Activated naive CD4-positive, alpha-beta T cell treated with anti-CD3 and anti-CD28 coated beads, Interleukin-2, amount 10 ng/mL, durations not matched to agents 7 days and 5 days (primary cell): ENCODE data around the gene ZC3H12A.
"Not testable (repeated sequence)": the region's sequence is repeated elsewhere in the genome, so short reads cannot be mapped to it uniquely, and the experiment has no call there.

ENCODE experiments used
- CTCF ChIA-PET: fragments of 350-600 bp; sonication (Branson Sonifier 250); formaldehyde crosslinking; loops from one replicate; lab custom pipeline; 2021; ENCODE audit warnings: antibody characterized with exemption; lab: Charles Lee
- DNase-seq: peaks from one replicate; pipeline ENCODE4 v3.0.0-alpha.2; 2020
- H3K27ac Mint-ChIP-seq: one replicate; pipeline ENCODE4 v1.8.0; 2021; ENCODE audit warnings: mild to moderate bottlenecking, moderate library complexity, mixed read lengths
- H3K27me3 Mint-ChIP-seq: one replicate; pipeline ENCODE4 v1.8.0; 2021; ENCODE audit warnings: mild to moderate bottlenecking, mixed read lengths
- H3K36me3 Mint-ChIP-seq: one replicate; pipeline ENCODE4 v1.8.0; 2021; ENCODE audit warnings: mixed read lengths
- H3K4me1 Mint-ChIP-seq: one replicate; pipeline ENCODE4 v1.8.0; 2021; ENCODE audit warnings: mixed read lengths
- H3K4me3 Mint-ChIP-seq: one replicate; pipeline ENCODE4 v1.8.0; 2021; ENCODE audit warnings: mild to moderate bottlenecking, moderate library complexity, mixed read lengths
- H3K9me3 Mint-ChIP-seq: one replicate; pipeline ENCODE4 v1.8.0; 2021; ENCODE audit warnings: mixed read lengths

The ZC3H12A gene

GRCh38 chr1:37509181-37509580, 34.8 kb downstream of the ZC3H12A start:
- Mint-ChIP-seq H3K9me3 (no peaks in the 10 kb centered on the region), H3K27me3 (no peaks in the 10 kb centered on the region), H3K36me3 (peaks cover 47% of the 10 kb centered on the region), H3K4me1 (peaks cover 30% of the 10 kb centered on the region), H3K27ac (no peak overlapping the region), H3K4me3 (no peak overlapping the region)
- no peak for DNase-seq
- CTCF ChIA-PET: interaction anchor here (0.6 to 2.0 kb wide), 8 partner anchors 8 to 173 kb away, joined by 3 to 9 read pairs (median 4); partner anchors contain the start of gene ZC3H12A

DNA sequence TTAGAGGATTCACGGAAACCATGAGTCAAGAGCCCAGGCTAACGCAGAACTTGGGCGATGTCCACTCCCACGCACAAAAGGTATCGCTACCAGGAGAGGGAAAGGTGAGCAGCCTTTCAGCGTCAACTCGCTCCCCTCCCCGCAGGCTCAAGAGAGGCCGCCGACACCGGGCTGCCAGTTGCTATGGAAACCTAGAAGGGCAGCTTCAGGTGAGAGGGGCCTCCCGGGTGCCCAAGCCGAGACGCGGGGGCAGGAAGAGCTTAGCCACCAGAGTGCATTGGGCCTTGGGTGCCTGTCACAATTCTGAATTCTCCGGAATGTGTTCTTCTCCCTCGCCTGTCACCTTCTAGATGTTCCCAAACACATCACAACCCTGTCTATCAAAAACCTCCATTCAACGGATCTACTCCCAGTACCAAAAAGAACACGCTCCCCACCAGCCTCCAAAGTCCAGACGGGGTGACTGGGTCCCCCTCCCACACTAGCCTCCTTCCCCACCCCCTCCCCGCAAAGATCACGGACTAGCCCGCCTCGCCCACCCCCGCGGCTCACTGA, 39.5 kb downstream of the ZC3H12A start:
- Mint-ChIP-seq H3K36me3 (peaks cover 23% of the 10 kb centered on the region), H3K4me1 (peaks cover 40% of the 10 kb centered on the region), H3K4me3 (peak overlapping the region; percentile 88), H3K27ac (peak overlapping the region; percentile 86), H3K27me3 (peaks cover 4% of the 10 kb centered on the region), H3K9me3 (no peaks in the 10 kb centered on the region)
- peak; percentile 62 for DNase-seq
- CTCF ChIA-PET: interaction anchor here (1.1 to 2.4 kb wide), 8 partner anchors 8 to 59 kb away, joined by 3 to 17 read pairs (median 4); no protein-coding TSS in a partner anchor

- peaks cover 40% of the 10 kb centered on the region for H3K4me1 Mint-ChIP-seq
- CTCF ChIA-PET: interaction anchor here (0.7 to 2.4 kb wide), 12 partner anchors 9 to 64 kb away, joined by 3 to 17 read pairs (median 4); no protein-coding TSS in a partner anchor
- H3K4me3 Mint-ChIP-seq: peak within 1 kb of the TSS; percentile 88
- H3K27me3 Mint-ChIP-seq: peaks cover 4% of the 10 kb centered on the region
- H3K9me3 Mint-ChIP-seq: no peaks in the 10 kb centered on the region
- H3K36me3 Mint-ChIP-seq: peaks cover 17% of the 10 kb centered on the region
- H3K27ac Mint-ChIP-seq: peak within 1 kb of the TSS; percentile 96
- DNase-seq: peak; percentile 87
Observed at GRCh38 chr1:37514350-37515184, 40.2 kb downstream of the ZC3H12A start, which contains the start of gene MEAF6. Gene MEAF6 (minus strand): TSS chr1:37514766. CDS start chr1:37514746, 20 bp downstream.

DNA sequence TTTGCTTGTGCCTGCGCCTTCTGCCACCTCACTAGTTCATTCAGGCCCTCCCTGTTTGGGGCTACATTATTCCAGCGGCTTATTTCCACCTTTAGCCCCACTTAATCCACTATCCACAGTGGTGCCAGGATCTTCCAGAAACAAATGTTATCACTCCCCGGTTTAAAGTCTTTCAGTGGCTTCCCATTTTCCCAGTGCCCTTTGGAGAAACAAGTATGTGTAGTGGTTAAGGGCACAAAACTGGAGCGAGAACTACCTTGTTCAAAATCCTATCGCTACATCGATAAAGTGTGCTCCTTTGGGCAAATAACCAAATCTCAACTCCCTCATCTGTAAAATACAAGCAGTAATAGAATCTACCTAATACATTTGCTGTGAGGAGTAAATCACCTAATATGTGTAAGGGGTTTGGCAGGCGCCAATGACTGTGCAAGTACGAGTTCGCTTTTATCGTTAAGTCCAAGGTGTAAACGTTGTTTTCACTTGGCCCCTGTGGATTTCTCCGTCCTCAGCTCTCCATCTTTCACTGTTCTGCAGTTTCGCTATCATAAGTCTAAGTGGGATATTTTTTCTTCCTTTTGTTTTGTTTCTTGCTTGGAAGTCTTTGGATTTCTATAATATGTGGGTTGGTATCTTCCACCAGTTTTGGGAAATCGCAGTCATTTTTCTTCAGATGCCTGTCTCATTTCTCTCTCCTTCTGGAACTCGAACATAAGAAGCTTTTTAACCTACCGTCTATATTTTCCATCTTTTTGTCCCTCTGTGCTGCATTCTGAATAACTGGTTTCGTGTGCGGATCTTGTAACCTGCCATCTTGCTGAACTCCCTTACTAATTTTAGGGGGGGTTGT, 41.0 kb downstream of the ZC3H12A start:
- peak overlapping the region; percentile 96 for H3K27ac Mint-ChIP-seq
- peak overlapping the region; percentile 87 for H3K4me3 Mint-ChIP-seq
- H3K9me3 Mint-ChIP-seq: no peaks in the 10 kb centered on the region
- H3K36me3 Mint-ChIP-seq: peaks cover 17% of the 10 kb centered on the region
- H3K27me3 Mint-ChIP-seq: peaks cover 4% of the 10 kb centered on the region
- CTCF ChIA-PET: interaction anchor here (0.7 to 2.4 kb wide), 13 partner anchors 9 to 63 kb away, joined by 3 to 17 read pairs (median 4); no protein-coding TSS in a partner anchor
- DNase-seq: no peak
- peaks cover 44% of the 10 kb centered on the region for H3K4me1 Mint-ChIP-seq

DNA sequence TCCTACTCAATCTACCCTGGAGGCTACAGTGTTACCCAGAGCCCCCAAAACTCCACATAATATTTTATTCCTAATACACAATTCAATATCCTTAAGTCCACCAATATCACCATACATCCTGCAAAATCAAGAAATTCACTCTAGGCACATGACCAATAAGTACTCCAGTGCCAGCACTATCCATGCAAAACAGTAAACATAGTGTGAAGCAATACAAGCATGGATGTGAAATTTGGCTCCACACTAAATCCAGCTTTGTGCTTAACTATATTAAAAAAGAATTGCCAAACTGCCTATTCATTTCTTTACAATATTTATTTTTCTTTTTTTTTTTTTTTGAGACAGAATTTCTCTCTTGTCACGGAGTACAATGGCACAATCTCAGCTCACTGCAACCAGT, 43.2 kb downstream of the ZC3H12A start:
- H3K27ac Mint-ChIP-seq: no peak overlapping the region

GRCh38 chr1:37518241-37518640, 43.9 kb downstream of the ZC3H12A start:
- H3K4me3 Mint-ChIP-seq, DNase-seq, H3K9me3 Mint-ChIP-seq, H3K27me3 Mint-ChIP-seq, H3K36me3 Mint-ChIP-seq, H3K27ac Mint-ChIP-seq, CTCF ChIA-PET: not testable (repeated sequence)
- peaks cover 34% of the 10 kb centered on the region for H3K4me1 Mint-ChIP-seq

More for the DNA sequence above, 43.2 kb downstream of the ZC3H12A start:
- H3K4me1 Mint-ChIP-seq: peaks cover 38% of the 10 kb centered on the region
- H3K9me3 Mint-ChIP-seq: no peaks in the 10 kb centered on the region
- CTCF ChIA-PET: no interaction called here
- H3K4me3 Mint-ChIP-seq: no peak overlapping the region
- DNase-seq: no peak
- peaks cover 4% of the 10 kb centered on the region for H3K27me3 Mint-ChIP-seq
- peaks cover 6% of the 10 kb centered on the region for H3K36me3 Mint-ChIP-seq

GRCh38 chr1:37518929-37519328, 44.5 kb downstream of the ZC3H12A start:
- Mint-ChIP-seq H3K4me3 (peak overlapping the region; percentile 71), H3K27ac (peak overlapping the region; percentile 78), H3K4me1 (peaks cover 29% of the 10 kb centered on the region)
- not testable (repeated sequence) for H3K9me3 Mint-ChIP-seq, H3K36me3 Mint-ChIP-seq, H3K27me3 Mint-ChIP-seq
- CTCF ChIA-PET: interaction anchor here (1.0 kb wide), 1 partner anchor 163 kb away, joined by 3 read pairs; no protein-coding TSS in a partner anchor
- peak; percentile 60 for DNase-seq

DNA sequence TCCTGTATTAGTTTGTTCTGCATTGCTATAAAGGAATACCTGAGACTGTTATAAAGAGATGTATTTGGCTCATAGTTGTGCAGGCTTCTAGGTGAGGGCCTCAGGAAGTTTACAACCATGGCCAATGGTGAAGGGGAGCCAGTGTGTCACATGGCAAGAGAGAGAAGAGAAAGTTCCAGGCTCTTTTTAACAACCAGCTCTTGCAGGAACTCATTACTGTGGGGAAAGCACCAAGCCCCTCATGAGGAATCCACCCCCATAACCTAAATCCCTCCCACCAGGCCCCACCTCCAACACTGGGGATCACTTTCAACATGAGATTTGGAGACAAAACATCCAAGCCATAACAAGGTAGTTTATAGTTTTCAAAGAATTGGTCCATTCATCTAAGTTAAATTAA, 45.2 kb downstream of the ZC3H12A start:
- peak; percentile 21 for DNase-seq
- H3K4me3 Mint-ChIP-seq: peak overlapping the region; percentile 71
- H3K4me1 Mint-ChIP-seq: peaks cover 29% of the 10 kb centered on the region
- CTCF ChIA-PET: interaction anchor here (1.0 kb wide), 1 partner anchor 162 kb away, joined by 3 read pairs; no protein-coding TSS in a partner anchor
- peaks cover 8% of the 10 kb centered on the region for H3K9me3 Mint-ChIP-seq
- H3K27me3 Mint-ChIP-seq: peaks cover 4% of the 10 kb centered on the region
- no peaks in the 10 kb centered on the region for H3K36me3 Mint-ChIP-seq
- peak overlapping the region; percentile 78 for H3K27ac Mint-ChIP-seq

GRCh38 chr1:37529888-37530287, 55.5 kb downstream of the ZC3H12A start:
- DNase-seq, H3K9me3 Mint-ChIP-seq, H3K4me1 Mint-ChIP-seq, H3K36me3 Mint-ChIP-seq, H3K27me3 Mint-ChIP-seq, H3K4me3 Mint-ChIP-seq, CTCF ChIA-PET, H3K27ac Mint-ChIP-seq: not testable (repeated sequence)

DNA sequence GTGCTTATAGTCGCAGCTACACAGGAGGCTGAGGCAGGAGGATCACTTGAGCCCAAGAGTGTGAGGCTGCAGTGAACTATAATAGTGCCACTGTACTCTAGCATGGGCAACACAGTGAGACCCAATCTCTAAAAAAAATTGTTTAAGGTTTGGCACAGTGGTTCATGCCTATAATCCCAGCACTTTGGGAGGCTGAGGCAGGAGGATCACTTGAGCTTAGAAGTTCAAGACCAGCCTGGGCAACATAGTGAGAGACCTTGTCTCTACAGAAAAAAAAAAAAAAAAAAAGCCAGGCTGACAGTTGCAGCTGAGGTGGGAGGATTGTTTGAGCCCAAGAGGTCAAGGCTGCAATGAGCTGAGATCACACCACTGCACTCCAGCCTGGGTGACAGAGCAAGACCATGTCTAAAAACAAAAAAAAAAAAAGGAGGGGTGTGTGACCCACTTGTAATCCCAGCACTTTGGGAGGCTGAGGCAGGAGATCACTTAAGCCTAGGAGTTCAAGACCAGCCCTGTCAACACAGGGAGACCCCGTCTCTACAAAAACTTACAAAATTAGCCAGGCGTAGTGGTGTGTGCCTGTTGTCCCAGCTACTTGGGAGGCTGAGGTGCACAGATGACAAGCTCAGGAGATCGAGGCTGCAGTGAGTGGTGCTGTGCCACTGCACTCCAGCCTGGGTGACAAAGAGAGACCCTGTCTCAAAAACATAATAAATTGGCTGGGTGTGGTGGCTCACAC, 58.2 kb downstream of the ZC3H12A start:
- H3K4me3 Mint-ChIP-seq, H3K4me1 Mint-ChIP-seq, H3K9me3 Mint-ChIP-seq, DNase-seq, H3K27me3 Mint-ChIP-seq: not testable (repeated sequence)
- CTCF ChIA-PET: interaction anchor here (0.7 to 1.4 kb wide), 2 partner anchors 32 to 61 kb away, joined by 3 read pairs; no protein-coding TSS in a partner anchor
- Mint-ChIP-seq H3K27ac (peak overlapping the region; percentile 45), H3K36me3 (peaks cover 17% of the 10 kb centered on the region)

GRCh38 chr1:37533317-37534093, 59.1 kb downstream of the ZC3H12A start:
- peaks cover 23% of the 10 kb centered on the region for H3K36me3 Mint-ChIP-seq
- peaks cover 3% of the 10 kb centered on the region for H3K4me1 Mint-ChIP-seq
- CTCF ChIA-PET: interaction anchor here (1.4 kb wide), 1 partner anchor 31 kb away, joined by 3 read pairs; no protein-coding TSS in a partner anchor
- no peaks in the 10 kb centered on the region for H3K9me3 Mint-ChIP-seq
- H3K4me3 Mint-ChIP-seq: no peak overlapping the region
- no peak for DNase-seq
- no peaks in the 10 kb centered on the region for H3K27me3 Mint-ChIP-seq
- H3K27ac Mint-ChIP-seq: no peak overlapping the region
